Measurements from ENCODE around the gene CYP2W1. TPM values are rescaled to one million over a fixed set of nuclear protein-coding genes. Genes with fewer than 3 reads are reported as not detected.

Gene CYP2W1
- total and polyA plus RNA-seq, 10 of the 15 experiments (the other 5 are each of a cell fraction or from before 2014, with no cell fraction given), result not detected

- Histone ChIP-seq H3K9me3 (replicated peaks; ENCODE audit: control insufficient read depth, insufficient read depth, low read length) (no peaks in the 10 kb centered on the region), H3K9ac (ENCODE audit: control insufficient read depth, insufficient read depth, low read length) (no peak overlapping the region), H4K20me1 (ENCODE audit: control insufficient read depth, insufficient read depth) (no peaks in the 10 kb centered on the region), H3K4me1 (ENCODE audit: control insufficient read depth, insufficient read depth, low read length) (peaks cover 6% of the 10 kb centered on the region), H3K4me3 (no peak overlapping the region), H3K27ac (ENCODE audit: control insufficient read depth, insufficient read depth) (no peak overlapping the region), H3K79me2 (ENCODE audit: control insufficient read depth, insufficient read depth, low read length) (no peaks in the 10 kb centered on the region), H3K27me3 (replicated peaks in 1 of 2; ENCODE audit: control insufficient read depth in 2 of 2, insufficient read depth in 2 of 2, low read length in 1 of 2) (no peaks in the 10 kb centered on the region; a peak in 1 of 4 replicates), H2AFZ (ENCODE audit: control insufficient read depth, low read depth, low read length) (no peak overlapping the region), H3K36me3 (ENCODE audit: control insufficient read depth in 2 of 2, insufficient read depth in 2 of 2, low read length in 1 of 2) (no peaks in the 10 kb centered on the region), H3K4me2 (ENCODE audit: control insufficient read depth, insufficient read depth) (no peak overlapping the region)
- TF ChIP-seq E4F1 (IDR thresholded peaks at IDR 0.05; ENCODE audit: borderline replicate concordance, partially characterized antibody) (no peak), NFYA (IDR thresholded peaks at IDR 0.05; ENCODE audit: borderline replicate concordance, low read depth, low read length) (no peak), NR2F1 (conservative IDR thresholded peaks at IDR 0.05) (no peak), ZBTB4 (CRISPR knock-in tag; IDR thresholded peaks at IDR 0.05) (no peak), CEBPZ (IDR thresholded peaks at IDR 0.05; ENCODE audit: low read depth, low read length) (no peak)
- RAD21 ChIA-PET (ENCODE audit: unreplicated experiment), result interaction anchor here (1.0 to 4.7 kb wide), 2 partner anchors 76 to 186 kb away, joined by 3 to 42 read pairs; no protein-coding TSS in a partner anchor
- in situ Hi-C loops (cut with MboI), result loop anchor here (5.0 kb wide), 1 partner anchor 187 kb away; no protein-coding TSS in a partner anchor
- WGBS (ENCODE audit: insufficient coverage, insufficient replicate concordance, low lambda C conversion rate, missing lambda C conversion rate), result 82% methylated on average over 34 of the region's 36 CpGs
- no TSS peak for BruUV-seq (replicated peaks)
- no peak for DNase-seq (ENCODE audit: low read depth, low spot score)
- SMC1A ChIA-PET (ENCODE audit: uncharacterized antibody, unreplicated experiment), result interaction anchor here (6.2 kb wide), 1 partner anchor 75 kb away, joined by 121 read pairs; no protein-coding TSS in a partner anchor
- POLR2A ChIA-PET, result no interaction called here
- no peak for FAIRE-seq
- intact Hi-C loops (cut with micrococcal nuclease; ENCODE audit: unreplicated experiment), result loop anchor here (5.0 kb wide), 1 partner anchor 97 kb away; the partner anchor contains the start of gene GPER1
- no peak for ATAC-seq
- CTCF ChIA-PET, result interaction anchor here (5.9 to 9.3 kb wide), 2 partner anchors 75 to 185 kb away, joined by 115 to 280 read pairs; no protein-coding TSS in a partner anchor
These were observed 7.5 kb downstream of the CYP2W1 start for GRCh38 chr7:990352-990932.
